ENCODE results near the gene NR3C2.
"Not testable (repeated sequence)": the region's sequence is repeated elsewhere in the genome, so short reads cannot be mapped to it uniquely, and the experiment has no call there.

The NR3C2 gene

GRCh38 chr4:148369919-148370318, 72.3 kb downstream of the NR3C2 start:
- no peak for DNase-seq (ENCODE audit: low read depth in 2 of 2, low spot score in 1 of 2)

- no peak for DNase-seq (ENCODE audit: low read depth in 2 of 2, low spot score in 1 of 2)
Observed at GRCh38 chr4:148367756-148368155, 74.5 kb downstream of the NR3C2 start.

- no peak for DNase-seq (ENCODE audit: low read depth in 2 of 2, low spot score in 1 of 2)
Observed at GRCh38 chr4:148366251-148366650, 76.0 kb downstream of the NR3C2 start.

DNA sequence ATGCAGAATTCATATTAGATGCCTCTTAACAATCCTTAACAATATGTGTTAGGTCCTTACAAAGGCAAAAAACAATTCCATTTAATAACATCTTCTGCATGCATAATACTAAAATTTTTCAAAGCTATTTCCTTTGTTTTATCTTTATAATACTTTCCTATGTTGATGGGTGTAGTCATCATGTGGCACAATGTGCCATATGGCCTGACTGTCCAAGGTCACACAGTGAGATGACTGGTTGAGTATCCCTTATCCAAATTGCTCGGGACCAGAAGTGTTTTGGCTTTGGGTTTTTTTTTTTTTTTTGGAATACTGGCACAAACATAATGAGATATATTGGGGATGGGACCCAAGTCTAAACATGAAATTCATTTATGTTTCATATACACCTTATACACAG, 77.7 kb downstream of the NR3C2 start:
- DNase-seq (ENCODE audit: low read depth in 2 of 2, low spot score in 1 of 2), result no peak

DNA sequence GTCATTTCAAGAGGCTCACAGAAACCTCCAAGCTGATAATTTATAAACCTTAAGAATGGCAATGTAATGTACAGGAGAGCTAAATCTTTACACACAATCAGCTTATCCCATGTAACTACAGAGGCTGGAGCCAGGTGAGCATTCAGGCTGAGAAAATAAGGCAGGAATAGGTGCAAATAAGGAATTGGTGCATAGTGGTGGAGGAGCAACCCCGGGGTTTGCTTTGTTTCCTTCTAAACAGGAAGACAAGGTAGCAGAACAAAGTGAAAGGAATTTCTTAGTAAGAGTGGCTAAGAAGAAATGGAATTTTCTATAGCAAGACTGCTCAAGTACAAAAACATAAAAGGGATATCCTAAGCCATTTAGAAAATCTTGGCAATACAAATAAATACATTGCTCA, 82.4 kb downstream of the NR3C2 start:
- DNase-seq (ENCODE audit: low read depth in 2 of 2, low spot score in 1 of 2), result no peak

DNA sequence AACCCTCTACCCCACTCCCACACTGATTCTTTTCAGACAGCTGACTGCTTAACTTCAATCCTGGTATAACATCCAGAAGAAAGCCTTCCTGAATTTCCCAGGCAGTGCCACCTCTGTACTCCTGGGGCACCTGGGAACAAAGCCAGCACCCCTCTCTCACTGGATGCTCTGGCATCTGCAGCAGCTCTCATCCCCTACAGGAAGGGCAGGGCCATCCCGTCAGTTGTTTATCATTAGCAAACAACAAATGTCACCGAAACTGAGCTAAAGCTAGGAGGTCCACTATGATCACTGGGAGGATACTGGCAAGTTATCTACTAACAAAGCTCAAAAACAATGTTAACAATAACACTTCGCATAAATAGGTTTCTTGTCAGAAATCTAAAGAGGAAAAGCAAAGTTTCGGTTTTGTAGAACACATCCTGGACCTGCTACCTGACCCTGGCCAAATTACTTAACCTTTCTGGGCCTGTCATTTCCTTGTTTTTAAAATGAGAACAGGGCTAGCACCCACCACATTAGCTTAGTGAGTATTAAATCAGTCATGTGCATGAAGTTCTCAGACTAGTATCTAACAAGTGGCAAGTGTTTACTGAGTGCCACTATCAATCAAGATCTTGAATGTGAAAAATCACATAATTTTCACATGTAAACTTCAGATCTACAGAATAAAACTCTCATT, 86.6 kb downstream of the NR3C2 start:
- no peak for DNase-seq (ENCODE audit: low read depth in 2 of 2, low spot score in 1 of 2)

DNA sequence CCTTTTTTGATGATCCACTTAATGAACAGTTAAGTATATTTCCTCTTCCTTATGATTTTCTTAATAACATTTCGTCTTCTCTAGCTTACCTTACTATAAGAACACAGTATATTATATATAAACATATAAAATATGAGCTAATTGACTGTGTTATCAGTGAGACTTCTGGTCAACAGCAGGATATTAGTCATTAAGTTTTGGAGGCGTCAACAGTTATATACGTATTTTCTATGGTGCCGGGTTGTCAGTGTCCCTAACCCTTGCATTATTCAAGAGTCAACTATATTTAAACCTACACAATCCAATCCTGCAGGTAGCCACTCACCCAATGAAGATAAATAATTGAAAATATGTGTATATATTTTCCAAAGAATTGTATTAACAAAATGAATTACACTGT, 88.0 kb downstream of the NR3C2 start:
- DNase-seq (ENCODE audit: low read depth in 2 of 2, low spot score in 1 of 2), result no peak

- no peak for DNase-seq (ENCODE audit: low read depth in 2 of 2, low spot score in 1 of 2)
Observed at GRCh38 chr4:148353571-148353970, 88.6 kb downstream of the NR3C2 start.

GRCh38 chr4:148349153-148349552, 93.1 kb downstream of the NR3C2 start:
- no peak for DNase-seq (ENCODE audit: low read depth in 2 of 2, low spot score in 1 of 2)

GRCh38 chr4:148346657-148347056, 95.6 kb downstream of the NR3C2 start:
- no peak for DNase-seq (ENCODE audit: low read depth in 2 of 2, low spot score in 1 of 2)

GRCh38 chr4:148345509-148345908, 96.7 kb downstream of the NR3C2 start:
- no peak for DNase-seq (ENCODE audit: low read depth in 2 of 2, low spot score in 1 of 2)

- no peak for DNase-seq (ENCODE audit: low read depth in 2 of 2, low spot score in 1 of 2)
Observed at GRCh38 chr4:148344941-148345340, 97.3 kb downstream of the NR3C2 start.

GRCh38 chr4:148344352-148344751, 97.9 kb downstream of the NR3C2 start:
- DNase-seq (ENCODE audit: low read depth in 2 of 2, low spot score in 1 of 2), result no peak

GRCh38 chr4:148341980-148342800, 100.0 kb downstream of the NR3C2 start:
- no peak for DNase-seq (ENCODE audit: low read depth in 2 of 2, low spot score in 1 of 2)

- DNase-seq (ENCODE audit: low read depth in 2 of 2, low spot score in 1 of 2), result no peak
Observed at GRCh38 chr4:148335133-148335532, 107.1 kb downstream of the NR3C2 start.

DNA sequence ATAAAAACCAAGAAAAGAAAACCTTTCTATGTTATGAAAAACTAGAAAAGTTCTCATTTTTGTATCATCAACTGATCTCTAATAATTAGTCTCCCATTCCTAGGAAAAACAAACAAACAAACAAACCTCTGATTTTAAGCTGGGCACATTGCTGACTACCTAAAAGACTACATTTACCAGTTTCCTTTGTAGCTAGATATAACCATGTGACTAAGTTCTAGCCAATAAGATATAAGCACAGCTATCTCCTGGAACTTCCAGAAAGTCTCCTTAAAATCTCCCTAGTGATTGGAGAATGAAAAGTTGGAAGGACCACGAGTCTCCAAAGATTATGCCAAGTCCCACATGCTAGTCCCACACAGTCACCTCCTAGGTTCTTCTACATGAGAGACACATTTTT, 108.9 kb downstream of the NR3C2 start:
- no peak for DNase-seq (ENCODE audit: low read depth in 2 of 2, low spot score in 1 of 2)

- no peak for DNase-seq (ENCODE audit: low read depth in 2 of 2, low spot score in 1 of 2)
Observed at GRCh38 chr4:148332486-148332885, 109.7 kb downstream of the NR3C2 start.

DNA sequence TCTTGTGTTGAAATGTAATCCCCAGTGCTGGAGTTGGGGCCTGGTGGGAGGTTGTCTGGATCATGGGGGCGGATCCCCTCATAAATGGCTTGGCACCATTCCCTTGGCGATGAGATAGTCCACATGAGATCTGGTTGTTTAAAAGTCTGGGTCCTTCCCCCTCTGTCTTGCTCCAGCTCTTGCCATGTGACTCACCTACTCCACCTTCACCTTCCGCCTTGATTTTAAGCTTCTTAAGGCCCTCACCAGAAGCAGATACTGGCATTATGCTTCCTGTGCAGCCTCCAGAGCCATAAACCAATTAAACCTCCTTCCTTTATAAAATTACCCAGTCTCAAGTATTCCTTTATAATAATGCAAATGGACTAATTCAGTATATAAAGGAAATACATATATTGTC, 111.5 kb downstream of the NR3C2 start:
- no peak for DNase-seq (ENCODE audit: low read depth in 2 of 2, low spot score in 1 of 2)

GRCh38 chr4:148330161-148330560, 112.1 kb downstream of the NR3C2 start:
- DNase-seq (ENCODE audit: low read depth in 2 of 2, low spot score in 1 of 2), result no peak

GRCh38 chr4:148329751-148330150, 112.5 kb downstream of the NR3C2 start:
- DNase-seq (ENCODE audit: low read depth in 2 of 2, low spot score in 1 of 2), result no peak

DNA sequence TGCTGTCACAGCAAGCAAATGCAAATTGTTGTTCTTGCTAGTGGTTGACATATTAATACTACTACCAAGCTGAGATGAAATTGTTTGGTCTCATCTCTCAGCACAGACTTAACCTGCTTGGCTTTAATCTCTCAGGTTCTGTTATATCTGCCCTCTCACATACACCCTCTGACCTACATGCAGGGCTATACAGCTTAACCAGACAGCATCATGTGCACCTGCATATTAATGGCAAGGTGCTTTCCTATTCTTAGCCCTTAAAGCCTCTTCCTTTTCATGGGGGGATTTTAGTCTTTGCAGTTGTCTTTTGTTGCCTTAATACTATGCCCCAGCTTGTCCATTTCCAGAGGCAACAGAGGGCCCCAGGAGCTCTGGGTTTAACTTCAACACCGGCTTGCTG, 114.5 kb downstream of the NR3C2 start:
- no peak for DNase-seq (ENCODE audit: low read depth in 2 of 2, low spot score in 1 of 2)

DNA sequence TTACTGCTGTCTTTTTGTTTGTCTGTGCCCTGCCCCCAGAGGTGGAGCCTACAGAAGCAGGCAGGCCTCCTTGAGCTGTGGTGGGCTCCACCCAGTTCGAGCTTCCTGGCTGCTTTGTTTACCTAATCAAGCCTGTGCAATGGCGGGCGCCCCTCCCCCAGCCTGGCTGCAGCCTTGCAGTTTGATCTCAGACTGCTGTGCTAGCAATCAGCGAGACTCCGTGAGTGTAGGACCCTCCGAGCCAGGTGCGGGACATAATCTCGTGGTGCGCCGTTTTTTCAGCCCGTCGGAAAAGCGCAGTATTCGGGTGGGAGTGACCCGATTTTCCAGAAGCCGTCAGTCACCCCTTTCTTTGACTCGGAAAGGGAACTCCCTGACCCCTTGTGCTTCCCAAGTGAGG, 118.9 kb downstream of the NR3C2 start:
- not testable (repeated sequence) for DNase-seq (ENCODE audit: low read depth in 2 of 2, low spot score in 1 of 2)

DNA sequence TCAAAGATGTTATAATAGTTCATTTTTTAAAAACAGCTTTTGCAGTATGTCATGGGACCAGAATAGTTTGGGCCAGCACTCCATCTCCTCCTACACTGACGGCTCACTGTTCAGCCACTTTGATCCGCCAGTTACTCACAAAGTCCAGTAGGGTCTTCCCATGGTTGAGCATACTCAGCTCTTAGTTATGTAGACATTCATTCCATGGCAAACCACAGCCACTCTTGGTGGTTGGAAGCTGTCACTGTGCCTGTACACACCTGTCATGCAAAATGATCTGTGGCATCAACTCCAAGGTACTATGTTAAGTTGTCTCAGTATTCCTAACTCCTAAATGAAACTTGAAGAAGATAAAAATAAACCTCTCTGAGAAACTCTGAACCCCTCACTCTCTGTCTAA, 127.2 kb downstream of the NR3C2 start:
- DNase-seq (ENCODE audit: low read depth in 2 of 2, low spot score in 1 of 2), result no peak
